Panc1 (cell line): Measurements from ENCODE around the gene NOMO2. TPM values are rescaled to one million over a fixed set of nuclear protein-coding genes. Genes with fewer than 3 reads are reported as not detected.
"Not testable (repeated sequence)": the region's sequence is repeated elsewhere in the genome, so short reads cannot be mapped to it uniquely, and the experiment has no call there.

ENCODE experiments used
- ATAC-seq: fragments of 200-7000 bp; cut with Tn5 transposase; 2 replicates; pipeline ENCODE4 v1.9.1; 2020; ENCODE audit warnings: mild to moderate bottlenecking, moderate library complexity
- BruUV-seq: library from RNA; stranded (reverse); fragments of 400-500 nt; replicated peaks from 2 replicates; lab custom pipeline; 2021; lab: Mats Ljungman, UMichigan
- CTCF ChIA-PET: fragments of 300-600 bp; sonication (Branson Sonifier 250); formaldehyde crosslinking; loops from one replicate; lab custom pipeline; 2022; ENCODE audit warnings: antibody characterized with exemption; lab: Charles Lee
- POLR2A ChIA-PET: fragments of 300-600 bp; sonication (Branson Sonifier 250); formaldehyde crosslinking; loops from one replicate; lab custom pipeline; 2022; ENCODE audit warnings: antibody characterized with exemption; lab: Charles Lee
- DNase-seq: peaks from one replicate; pipeline ENCODE4 v3.0.0-alpha.2; 2010; ENCODE audit warnings: low read depth, low spot score
- H3K27ac ChIP-seq: 2 replicates; pipeline ENCODE4 v1.5.1; 2011; ENCODE audit warnings: mild to moderate bottlenecking, low read length, inconsistent platforms
- H3K27me3 ChIP-seq: fragments of 200-500 bp; sonication (Bioruptor generic); 2 replicates; pipeline ENCODE4 v1.6.0; 2014; ENCODE audit warnings: low read length, inconsistent platforms; ENCODE audit not compliant: control insufficient read depth, insufficient read depth
- H3K36me3 ChIP-seq: fragments of 200-500 bp; sonication (Bioruptor generic); 2 replicates; pipeline ENCODE4 v1.5.1; 2014; ENCODE audit warnings: inconsistent platforms, mild to moderate bottlenecking, low read length, moderate library complexity; ENCODE audit not compliant: control insufficient read depth, insufficient read depth
- H3K4me1 ChIP-seq: 2 replicates; pipeline ENCODE4 v1.5.1; 2011; ENCODE audit warnings: inconsistent platforms, mild to moderate bottlenecking, low read length, moderate library complexity; ENCODE audit not compliant: control insufficient read depth, insufficient read depth
- H3K4me3 ChIP-seq, 2 experiments: 2 replicates each; pipeline ENCODE4 v1.5.1; 2011 to 2012; ENCODE audit warnings: low read depth in 2 of 2, low read length in 2 of 2, mild to moderate bottlenecking in 2 of 2, inconsistent platforms in 1 of 2, moderate library complexity in 1 of 2
- H3K9me3 ChIP-seq: fragments of 200-500 bp; sonication (Bioruptor generic); 2 replicates; pipeline ENCODE4 v1.5.1; 2014; ENCODE audit warnings: low read depth, mild to moderate bottlenecking, inconsistent platforms, low read length, moderate library complexity; ENCODE audit not compliant: control insufficient read depth, insufficient read depth
- in situ Hi-C: cut with HindIII; loops from 2 replicates; pipeline ENCODE4 v1.10.0; 2016; ENCODE audit warnings: low sequenced_read_pairs, low pct_unique_long_range_greater_than_20kb
- intact Hi-C: fragments of 100-400 bp; cut with micrococcal nuclease; formaldehyde crosslinking; loops from one replicate; pipeline ENCODE4 v1.10.0; 2022; ENCODE audit not compliant: unreplicated experiment
- total RNA-seq: library from RNA; stranded (reverse); gene quantifications from one replicate; pipeline ENCODE4 v1.2.1, GENCODE V29; 2021; ENCODE audit not compliant: unreplicated experiment

The NOMO2 gene
- total RNA-seq, 1 experiment from 2014 or later = 293 TPM

GRCh38 chr16:18415827-18416226, 146.1 kb downstream of the NOMO2 start:
- peak; percentile 79; the same call in 1 of the 2 replicates for ATAC-seq
- H3K27me3 ChIP-seq = not testable (repeated sequence)

DNA sequence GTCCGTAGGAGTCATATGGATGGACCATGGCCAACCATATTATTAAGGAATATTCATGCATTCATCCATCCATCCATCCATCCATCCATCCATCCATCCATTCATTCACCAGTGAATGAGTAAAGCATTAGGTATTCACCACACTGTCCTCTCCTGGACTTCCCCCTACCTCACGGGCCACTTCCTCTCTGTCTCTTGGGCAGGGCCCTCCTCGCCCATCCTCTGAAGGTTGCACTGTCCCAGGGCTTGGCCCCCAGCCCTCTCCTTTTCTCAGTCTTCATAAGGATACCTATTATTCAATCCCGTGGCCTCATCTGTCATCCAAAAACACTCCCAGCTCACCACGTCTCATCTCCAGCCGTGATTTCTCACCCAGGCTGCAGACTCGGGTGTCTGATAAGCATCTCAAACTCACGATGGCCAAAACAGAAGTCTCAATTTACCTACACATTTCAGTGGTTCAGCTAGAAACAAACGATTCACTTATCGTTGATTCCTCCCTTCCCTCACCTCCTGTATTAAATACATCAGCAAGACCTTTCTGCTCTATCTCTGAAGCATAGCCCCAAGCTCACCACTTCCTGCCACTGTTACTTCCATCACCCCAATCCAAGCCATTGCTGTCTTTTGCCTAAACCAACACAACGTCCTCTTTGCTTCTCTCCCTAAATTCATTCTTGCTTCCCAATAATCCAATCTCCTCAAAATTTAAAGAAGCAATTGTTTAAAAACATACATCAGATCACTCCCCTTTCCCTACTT, 152.2 kb downstream of the NOMO2 start:
- in situ Hi-C loops, POLR2A ChIA-PET, ATAC-seq, BruUV-seq, H3K27me3 ChIP-seq, CTCF ChIA-PET, H3K9me3 ChIP-seq, H3K27ac ChIP-seq, H3K36me3 ChIP-seq, H3K4me1 ChIP-seq, H3K4me3 ChIP-seq, DNase-seq, intact Hi-C loops: not testable (repeated sequence)

More at GRCh38 chr16:18415827-18416226, 146.1 kb downstream of the NOMO2 start:
- in situ Hi-C loops, intact Hi-C loops, H3K4me3 ChIP-seq, DNase-seq, BruUV-seq, H3K27ac ChIP-seq, CTCF ChIA-PET, POLR2A ChIA-PET, H3K4me1 ChIP-seq, H3K36me3 ChIP-seq, H3K9me3 ChIP-seq: not testable (repeated sequence)

GRCh38 chr16:18401851-18402657, 159.8 kb downstream of the NOMO2 start:
- peak; percentile 95 for ATAC-seq
- H3K27me3 ChIP-seq, in situ Hi-C loops, POLR2A ChIA-PET, H3K4me3 ChIP-seq, H3K9me3 ChIP-seq, CTCF ChIA-PET, DNase-seq, H3K36me3 ChIP-seq, H3K4me1 ChIP-seq, intact Hi-C loops, H3K27ac ChIP-seq, BruUV-seq: not testable (repeated sequence)

GRCh38 chr16:18401159-18401558, 160.7 kb downstream of the NOMO2 start:
- TSS peak; percentile 96 for BruUV-seq
- H3K27me3 ChIP-seq, H3K4me1 ChIP-seq, intact Hi-C loops, ATAC-seq, H3K9me3 ChIP-seq, CTCF ChIA-PET, POLR2A ChIA-PET, in situ Hi-C loops, DNase-seq, H3K36me3 ChIP-seq, H3K27ac ChIP-seq: not testable (repeated sequence)
- peak overlapping the region; percentile 30 to 35; a peak in 3 of 4 replicates for H3K4me3 ChIP-seq

GRCh38 chr16:18394363-18394762, 167.5 kb downstream of the NOMO2 start:
- in situ Hi-C loops, CTCF ChIA-PET, ATAC-seq, BruUV-seq, H3K27me3 ChIP-seq, POLR2A ChIA-PET, H3K4me1 ChIP-seq, H3K27ac ChIP-seq, H3K36me3 ChIP-seq, intact Hi-C loops, H3K9me3 ChIP-seq, DNase-seq, H3K4me3 ChIP-seq: not testable (repeated sequence)

DNA sequence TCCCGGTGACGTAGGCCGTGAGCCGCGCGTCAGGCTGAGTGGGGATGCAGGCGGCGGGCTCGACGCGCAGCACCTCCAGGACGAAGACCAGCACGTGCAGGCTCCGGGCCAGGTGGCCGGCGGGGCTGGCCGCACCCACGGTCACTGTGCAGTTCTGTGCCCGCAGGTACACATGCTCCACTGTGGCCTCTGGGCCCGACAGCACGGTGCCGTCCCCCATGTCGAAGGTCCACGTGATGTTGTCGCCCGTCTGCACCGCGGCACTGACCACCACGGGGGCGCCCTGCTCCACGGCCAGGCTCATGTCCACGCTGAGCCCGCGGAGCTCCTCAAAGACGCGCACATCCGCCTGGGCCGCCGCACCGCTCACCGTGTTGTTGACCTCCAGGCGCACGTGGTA, 174.1 kb downstream of the NOMO2 start:
- DNase-seq, CTCF ChIA-PET, BruUV-seq, H3K27me3 ChIP-seq, H3K9me3 ChIP-seq, H3K27ac ChIP-seq, H3K36me3 ChIP-seq, H3K4me1 ChIP-seq, POLR2A ChIA-PET, intact Hi-C loops, H3K4me3 ChIP-seq, in situ Hi-C loops: not testable (repeated sequence)
- peak; percentile 67 for ATAC-seq

DNA sequence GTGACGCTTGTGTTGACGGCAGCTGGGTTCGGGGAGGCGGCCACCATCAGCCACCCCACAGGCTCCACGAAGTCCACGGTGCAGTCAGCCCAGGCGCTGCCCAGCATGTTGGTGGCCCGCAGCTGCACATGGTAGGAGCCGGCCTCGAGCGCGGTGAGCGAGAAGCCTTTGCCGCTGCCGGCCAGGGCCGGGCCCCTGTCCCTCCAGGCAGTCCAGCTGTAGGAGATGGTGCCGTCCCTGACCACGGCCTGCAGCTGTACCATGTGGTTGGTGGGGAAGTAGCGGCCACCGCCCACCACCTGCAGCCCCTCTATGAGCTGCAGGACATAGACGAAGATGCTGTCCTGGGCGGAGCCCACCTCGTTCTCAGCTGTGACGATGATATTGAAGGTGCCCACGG, 175.4 kb downstream of the NOMO2 start:
- H3K27me3 ChIP-seq, H3K4me3 ChIP-seq, H3K4me1 ChIP-seq, intact Hi-C loops, DNase-seq, BruUV-seq, H3K9me3 ChIP-seq, H3K36me3 ChIP-seq, in situ Hi-C loops, CTCF ChIA-PET, ATAC-seq, POLR2A ChIA-PET, H3K27ac ChIP-seq: not testable (repeated sequence)
